HG02623 (cell line): ENCODE data around the gene CREG1.
"Not testable (repeated sequence)": the region's sequence is repeated elsewhere in the genome, so short reads cannot be mapped to it uniquely, and the experiment has no call there.

ENCODE experiments used
- ATAC-seq: cut with Tn5 transposase; IDR thresholded peaks from one replicate; pipeline ENCODE4 v1.9.1; 2021; ENCODE audit warnings: moderate library complexity; ENCODE audit not compliant: unreplicated experiment

CREG1 gene

GRCh38 chr1:167564612-167565270 lies 11.2 kb upstream of the CREG1 start:
- ATAC-seq = no peak

GRCh38 chr1:167563579-167564246 lies 10.2 kb upstream of the CREG1 start:
- ATAC-seq = no peak

GRCh38 chr1:167562702-167563101 lies 9.1 kb upstream of the CREG1 start:
- no peak for ATAC-seq

- no peak for ATAC-seq
Measured at GRCh38 chr1:167561753-167562152, 8.2 kb upstream of the CREG1 start.

GRCh38 chr1:167555971-167556714 lies 2.6 kb upstream of the CREG1 start:
- peak; percentile 26 for ATAC-seq

GRCh38 chr1:167555072-167555471 lies 1.5 kb upstream of the CREG1 start:
- ATAC-seq = not testable (repeated sequence)

GRCh38 chr1:167554028-167554779 lies 642 bp upstream of the CREG1 start:
- ATAC-seq = peak; percentile 6

GRCh38 chr1:167551362-167551761 lies 2.2 kb downstream of the CREG1 start:
- ATAC-seq = no peak

GRCh38 chr1:167548059-167548932 lies 5.3 kb downstream of the CREG1 start:
- no peak for ATAC-seq

- no peak for ATAC-seq
Measured at GRCh38 chr1:167546935-167547334, 6.6 kb downstream of the CREG1 start.

- no peak for ATAC-seq
Measured at GRCh38 chr1:167545349-167545748, 8.2 kb downstream of the CREG1 start.

GRCh38 chr1:167544447-167545093 lies 9.0 kb downstream of the CREG1 start:
- ATAC-seq = no peak

- no peak for ATAC-seq
Measured at GRCh38 chr1:167543199-167543990, 10.2 kb downstream of the CREG1 start.

- no peak for ATAC-seq
Measured at GRCh38 chr1:167542109-167543032, 11.2 kb downstream of the CREG1 start.

GRCh38 chr1:167541610-167542009 lies 12.0 kb downstream of the CREG1 start:
- no peak for ATAC-seq

- ATAC-seq = no peak
Measured at GRCh38 chr1:167541003-167541402, 12.6 kb downstream of the CREG1 start.

GRCh38 chr1:167538657-167539056 lies 14.9 kb downstream of the CREG1 start:
- ATAC-seq = no peak

- ATAC-seq = peak; percentile 66
Measured at GRCh38 chr1:167533851-167534300, 19.7 kb downstream of the CREG1 start.
